ENCODE data around the gene PROX1. TPM values are rescaled to one million over a fixed set of nuclear protein-coding genes. Genes with fewer than 3 reads are reported as not detected.

The PROX1 gene
- total and polyA plus RNA-seq, 2 of the 4 experiments (the other 2 are of a cell fraction): under 0.01 to 0.02 TPM

DNA sequence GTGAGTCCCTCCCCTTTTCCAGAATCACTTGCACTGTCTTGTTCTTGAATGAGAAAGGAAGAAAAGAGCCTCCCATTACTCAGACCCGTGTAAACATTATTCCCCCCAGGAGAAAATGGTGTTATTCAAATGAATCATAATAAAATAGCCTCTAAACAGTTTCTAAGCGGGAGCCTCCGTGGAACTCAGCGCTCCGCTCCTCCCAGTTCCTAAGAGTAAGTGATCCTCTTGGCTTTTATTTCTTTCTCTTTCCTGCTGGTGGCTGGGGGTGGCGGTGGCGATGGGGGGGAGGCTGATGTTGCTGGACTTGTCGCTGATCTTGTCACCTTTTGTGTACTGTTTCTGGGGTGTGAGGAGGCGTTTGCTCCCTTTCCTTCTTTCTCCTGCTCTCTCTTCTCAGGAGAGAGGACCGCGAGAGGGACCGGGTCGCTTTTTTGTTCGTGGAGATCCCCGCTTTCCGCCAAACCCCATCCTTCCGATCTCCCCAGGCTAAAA is 781 bp downstream of the PROX1 start:
- Histone ChIP-seq H3K56ac (ENCODE audit: extremely low read depth, insufficient read depth, low read length) (no peak overlapping the region), H3K4me1 (ENCODE audit: control insufficient read depth, insufficient read depth, low read length) (peaks cover 3% of the 10 kb centered on the region; the same call in 1 of the 2 replicates), H4K20me1 (ENCODE audit: insufficient read depth, low read length) (no peaks in the 10 kb centered on the region), H4K5ac (ENCODE audit: low read depth, low read length) (no peak overlapping the region), H2AFZ (replicated peaks; ENCODE audit: low read length, poor library complexity) (peak overlapping the region; percentile 90), H3K4ac (ENCODE audit: low read depth, low read length) (no peak overlapping the region), H2BK15ac (ENCODE audit: low read depth, low read length) (no peak overlapping the region), H3K4me2 (ENCODE audit: low read depth, low read length) (peak overlapping the region; percentile 68), H3K27me3 (ENCODE audit: control insufficient read depth, insufficient read depth, low read length) (peaks cover 49% of the 10 kb centered on the region), H3K9me3 (ENCODE audit: control insufficient read depth, insufficient read depth, low read length) (peaks cover under 1% of the 10 kb centered on the region; the same call in 1 of the 2 replicates), H2BK20ac (ENCODE audit: low read depth, low read length) (no peak overlapping the region), H3K9ac (ENCODE audit: low read depth, low read length) (no peak overlapping the region), H3K4me3 (ENCODE audit: insufficient read depth, low read depth, low read length) (peak overlapping the region; percentile 51), H4K8ac (ENCODE audit: low read depth in 2 of 2, low read length in 2 of 2) (no peak overlapping the region), H2AK9ac (replicated peaks; ENCODE audit: low read depth, low read length, poor library complexity) (no peak overlapping the region), H3K9me1 (ENCODE audit: insufficient read depth, low read length) (peaks cover 4% of the 10 kb centered on the region; the same call in 1 of the 2 replicates), H4K91ac (ENCODE audit: insufficient read depth, low read depth, low read length) (no peak overlapping the region), H2AK5ac (ENCODE audit: low read depth, low read length) (no peak overlapping the region), H3K27ac (ENCODE audit: insufficient read depth, low read length) (no peak overlapping the region), H3K23ac (ENCODE audit: low read depth, low read length) (no peak overlapping the region), H3K79me1 (ENCODE audit: low read depth in 1 of 2, low read length in 2 of 2) (no peaks in the 10 kb centered on the region), H2BK120ac (ENCODE audit: low read depth, low read length) (no peak overlapping the region), H3K14ac (replicated peaks; ENCODE audit: low read depth, low read length) (no peak overlapping the region), H3K36me3 (ENCODE audit: control insufficient read depth, insufficient read depth, low read length) (no peaks in the 10 kb centered on the region), H3K18ac (ENCODE audit: low read depth, low read length) (no peak overlapping the region), H2BK5ac (ENCODE audit: low read depth, low read length, poor library complexity, severe bottlenecking) (no peak overlapping the region)
- DNase-seq: peak; percentile 20
- no TSS peak for BruUV-seq (replicated peaks)
- TF ChIP-seq MAFK (IDR thresholded peaks at IDR 0.05; ENCODE audit: low read depth, low read length) (no peak), CHD1 (IDR thresholded peaks at IDR 0.05; ENCODE audit: low read depth, low read length) (no peak), RCOR1 (IDR thresholded peaks at IDR 0.05; ENCODE audit: insufficient replicate concordance, low read length) (no peak), RFX5 (IDR thresholded peaks at IDR 0.05; ENCODE audit: low read depth, low read length) (no peak), RAD21 (IDR thresholded peaks at IDR 0.05; ENCODE audit: low read length) (no peak), BHLHE40 (IDR thresholded peaks at IDR 0.05; ENCODE audit: low read depth, low read length) (no peak), NFE2L2 (IDR thresholded peaks at IDR 0.05; ENCODE audit: low read depth, low read length) (no peak), MXI1 (IDR thresholded peaks at IDR 0.05; ENCODE audit: borderline replicate concordance, low read depth, low read length) (no peak), POLR2A (IDR thresholded peaks at IDR 0.05; ENCODE audit: low read depth, low read length) (no peak)
- TF ChIP-seq, protein P1, sequence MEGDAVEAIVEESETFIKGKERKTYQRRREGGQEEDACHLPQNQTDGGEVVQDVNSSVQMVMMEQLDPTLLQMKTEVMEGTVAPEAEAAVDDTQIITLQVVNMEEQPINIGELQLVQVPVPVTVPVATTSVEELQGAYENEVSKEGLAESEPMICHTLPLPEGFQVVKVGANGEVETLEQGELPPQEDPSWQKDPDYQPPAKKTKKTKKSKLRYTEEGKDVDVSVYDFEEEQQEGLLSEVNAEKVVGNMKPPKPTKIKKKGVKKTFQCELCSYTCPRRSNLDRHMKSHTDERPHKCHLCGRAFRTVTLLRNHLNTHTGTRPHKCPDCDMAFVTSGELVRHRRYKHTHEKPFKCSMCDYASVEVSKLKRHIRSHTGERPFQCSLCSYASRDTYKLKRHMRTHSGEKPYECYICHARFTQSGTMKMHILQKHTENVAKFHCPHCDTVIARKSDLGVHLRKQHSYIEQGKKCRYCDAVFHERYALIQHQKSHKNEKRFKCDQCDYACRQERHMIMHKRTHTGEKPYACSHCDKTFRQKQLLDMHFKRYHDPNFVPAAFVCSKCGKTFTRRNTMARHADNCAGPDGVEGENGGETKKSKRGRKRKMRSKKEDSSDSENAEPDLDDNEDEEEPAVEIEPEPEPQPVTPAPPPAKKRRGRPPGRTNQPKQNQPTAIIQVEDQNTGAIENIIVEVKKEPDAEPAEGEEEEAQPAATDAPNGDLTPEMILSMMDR (conservative IDR thresholded peaks at IDR 0.05; ENCODE audit: low read depth, low read length): no peak
- TF ChIP-seq, protein P2, sequence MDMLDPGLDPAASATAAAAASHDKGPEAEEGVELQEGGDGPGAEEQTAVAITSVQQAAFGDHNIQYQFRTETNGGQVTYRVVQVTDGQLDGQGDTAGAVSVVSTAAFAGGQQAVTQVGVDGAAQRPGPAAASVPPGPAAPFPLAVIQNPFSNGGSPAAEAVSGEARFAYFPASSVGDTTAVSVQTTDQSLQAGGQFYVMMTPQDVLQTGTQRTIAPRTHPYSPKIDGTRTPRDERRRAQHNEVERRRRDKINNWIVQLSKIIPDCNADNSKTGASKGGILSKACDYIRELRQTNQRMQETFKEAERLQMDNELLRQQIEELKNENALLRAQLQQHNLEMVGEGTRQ (IDR thresholded peaks at IDR 0.05; ENCODE audit: low read depth, low read length): no peak
- intact Hi-C loops (cut with micrococcal nuclease): loop anchor here (5.0 kb wide), 2 partner anchors 134 to 746 kb away; no protein-coding TSS in a partner anchor
- no CpG with 5 or more reads among the region's 17 CpGs for WGBS, 2 experiments (ENCODE audit: extremely low coverage in 2 of 2, insufficient read length in 1 of 2)
- ATAC-seq (ENCODE audit: low read depth): peak; percentile 10
- POLR2A ChIA-PET (ENCODE audit: unreplicated experiment): no interaction called here
- in situ Hi-C loops (cut with MboI; ENCODE audit: low sequenced_read_pairs): no loop called here
- dilution Hi-C loops (cut with HindIII; ENCODE audit: low sequenced_read_pairs, unreplicated experiment): no loop called here
- CTCF ChIA-PET: no interaction called here

All from IMR-90 (cell line).